HepG2 (cell line): ENCODE data around the gene AGGF1. TPM values are rescaled to one million over a fixed set of nuclear protein-coding genes. Genes with fewer than 3 reads are reported as not detected.
A peak's percentile ranks its signal among the peaks of the same experiment; 100 is the strongest.

Experiments used
- BRF2 ChIP-seq: sonication (generic); formaldehyde crosslinking; IDR thresholded peaks from 2 replicates; pipeline ENCODE4 v1.8.1; 2022; ENCODE audit warnings: mild to moderate bottlenecking, missing genetic modification reagents
- CREM ChIP-seq, 2 experiments: sonication (generic) in 1 of 2; formaldehyde crosslinking in 1 of 2; IDR thresholded peaks; 2 replicates each; pipeline versions ENCODE4 v1.4.0 to v1.6.1; 2016 to 2020; ENCODE audit warnings: antibody characterized with exemption in 1 of 2, mild to moderate bottlenecking in 1 of 2, missing genetic modification reagents in 1 of 2
- JUN ChIP-seq: sonication (generic); formaldehyde crosslinking; IDR thresholded peaks from 2 replicates; pipeline ENCODE4 v1.4.0; 2020; ENCODE audit warnings: mild to moderate bottlenecking, missing genetic modification reagents
- KAT7 ChIP-seq: IDR thresholded peaks from 2 replicates; pipeline ENCODE4 v1.6.1; 2018; ENCODE audit warnings: borderline replicate concordance, missing compliant biosample characterization
- MTA1 ChIP-seq: sonication (generic); formaldehyde crosslinking; IDR thresholded peaks from 2 replicates; pipeline ENCODE4 v1.4.0; 2020; ENCODE audit warnings: missing genetic modification reagents, mild to moderate bottlenecking, borderline replicate concordance
- NCOA1 ChIP-seq: sonication (generic); formaldehyde crosslinking; IDR thresholded peaks from 2 replicates; pipeline ENCODE4 v1.9.0; 2021; ENCODE audit warnings: missing genetic modification reagents
- RARG ChIP-seq: sonication (generic); formaldehyde crosslinking; IDR thresholded peaks from 2 replicates; pipeline ENCODE4 v1.4.0; 2020; ENCODE audit warnings: low read depth, mild to moderate bottlenecking, missing genetic modification reagents
- SP1 ChIP-seq, 2 experiments: fragments of 450-650 bp in 1 of 2; sonication (generic) in 1 of 2; formaldehyde crosslinking in 1 of 2; IDR thresholded peaks; 2 replicates each; pipeline versions ENCODE4 v1.4.0 to v1.6.1; 2016 to 2020; ENCODE audit warnings: missing genetic modification reagents in 1 of 2
- SP2 ChIP-seq: sonication (generic); formaldehyde crosslinking; IDR thresholded peaks from 2 replicates; pipeline ENCODE4 v1.5.1; 2020; ENCODE audit warnings: mild to moderate bottlenecking, missing genetic modification reagents
- XBP1 ChIP-seq: sonication (generic); formaldehyde crosslinking; IDR thresholded peaks from 2 replicates; pipeline ENCODE4 v1.5.0; 2020; ENCODE audit warnings: missing genetic modification reagents
- ZBTB25 ChIP-seq: IDR thresholded peaks from 2 replicates; pipeline ENCODE4 v1.6.1; 2018; ENCODE audit warnings: missing genetic modification reagents
- ZFP62 ChIP-seq: sonication (generic); formaldehyde crosslinking; IDR thresholded peaks from 2 replicates; pipeline ENCODE4 v1.4.0; 2020; ENCODE audit warnings: missing genetic modification reagents
- ZNF138 ChIP-seq: sonication (generic); formaldehyde crosslinking; IDR thresholded peaks from 2 replicates; pipeline ENCODE4 v1.5.0; 2020; ENCODE audit warnings: mild to moderate bottlenecking, low read depth, missing genetic modification reagents
- ZNF256 ChIP-seq: sonication (generic); formaldehyde crosslinking; conservative IDR thresholded peaks from 2 replicates; pipeline ENCODE4 v1.4.0; 2020; ENCODE audit warnings: missing genetic modification reagents
- ZNF407 ChIP-seq: sonication (generic); formaldehyde crosslinking; IDR thresholded peaks from one replicate; pipeline ENCODE4 v1.5.1; 2020; ENCODE audit warnings: mild to moderate bottlenecking, missing genetic modification reagents; ENCODE audit errors: not compliant biosample characterization
- ZNF431 ChIP-seq: sonication (generic); formaldehyde crosslinking; IDR thresholded peaks from 2 replicates; pipeline ENCODE4 v1.9.0; 2022; ENCODE audit warnings: missing genetic modification reagents, low read depth, mild to moderate bottlenecking, borderline replicate concordance
- ZNF441 ChIP-seq: sonication (generic); formaldehyde crosslinking; IDR thresholded peaks from 2 replicates; pipeline ENCODE4 v1.7.0; 2021; ENCODE audit warnings: missing genetic modification reagents, borderline replicate concordance
- polyA plus RNA-seq, 8 experiments: library from polyadenylated mRNA; depleted of rRNA in 3 of 8; stranded (reverse) in 7 of 8; unstranded in 1 of 8; fragments of >200 nt; fragmentation: Illumina TruSeq in 4 of 8; extraction: Trizol in 4 of 8; gene quantifications; 2 replicates each; pipeline versions ENCODE4 v1.2.1 to v1.2.3, GENCODE V29; 2011 to 2016; ENCODE audit warnings: low read depth in 4 of 8, missing spikeins in 1 of 8, mixed read lengths in 1 of 8; ENCODE audit not compliant: insufficient read depth in 1 of 8
- total RNA-seq, 5 experiments: library from RNA; depleted of rRNA; stranded (reverse); fragments of >200 nt; fragmentation: Illumina TruSeq; extraction: Trizol; gene quantifications; 2 replicates each; pipeline ENCODE4 v1.2.3, GENCODE V29; 2016; ENCODE audit warnings: low read depth in 1 of 5

Gene AGGF1
- total and polyA plus RNA-seq, 2 of the 13 experiments (the other 11 are each of a cell fraction or from before 2014, with no cell fraction given), result 12.9 to 15.5 TPM

- peak; percentile 33 for TF ChIP-seq ZNF407 (CRISPR knock-in tag)
- TF ChIP-seq JUN (CRISPR knock-in tag), result peak; percentile 56; the same call in 1 of the 2 replicates
- peak; percentile 88; the same call in 1 of the 2 replicates for TF ChIP-seq MTA1 (CRISPR knock-in tag)
- TF ChIP-seq ZBTB25 (CRISPR knock-in tag), result peak; percentile 61; the same call in 1 of the 2 replicates
- no peak for TF ChIP-seq ZFP62 (CRISPR knock-in tag)
- 0 out of 2 replicates have a peak, but pooled peaks have one; percentile 26 for TF ChIP-seq ZNF256 (CRISPR knock-in tag)
- TF ChIP-seq BRF2 (CRISPR knock-in tag), result peak; percentile 96
- TF ChIP-seq CREM (IDR thresholded peaks at IDR 0.05), result peak; percentile 77
- TF ChIP-seq CREM (CRISPR knock-in tag; IDR thresholded peaks at IDR 0.05), result no peak
- TF ChIP-seq KAT7 (CRISPR knock-in tag), result 0 out of 2 replicates have a peak, but pooled peaks have one; percentile 38
- TF ChIP-seq XBP1, result no peak
- 0 out of 2 replicates have a peak, but pooled peaks have one; percentile 4 for TF ChIP-seq ZNF138 (CRISPR knock-in tag)
- TF ChIP-seq SP1 (IDR thresholded peaks at IDR 0.05), result no peak
- peak; percentile 91 for TF ChIP-seq SP1 (CRISPR knock-in tag; IDR thresholded peaks at IDR 0.05)
- TF ChIP-seq SP2 (CRISPR knock-in tag), result peak; percentile 84
- 0 out of 2 replicates have a peak, but pooled peaks have one; percentile 35 for TF ChIP-seq RARG (CRISPR knock-in tag)
- TF ChIP-seq ZNF441 (CRISPR knock-in tag), result peak; percentile 18; the same call in 1 of the 2 replicates
- no peak; the same call in 1 of the 2 replicates for TF ChIP-seq ZNF431 (CRISPR knock-in tag)
- no peak for TF ChIP-seq NCOA1 (CRISPR knock-in tag)
Observed at GRCh38 chr5:77030097-77031071, at the start of gene AGGF1 (continued).
